Epithelial cell of esophagus (primary cell): ENCODE results near the gene PTPRE.

Experiments
- DNase-seq: peaks from one replicate; pipeline ENCODE4 v3.0.0; 2010; ENCODE audit warnings: low read depth
- H3K4me3 ChIP-seq: 2 replicates; pipeline ENCODE4 v1.5.1; 2011; ENCODE audit warnings: mild to moderate bottlenecking, low read length, control low read depth
- CTCF ChIP-seq: IDR thresholded peaks from 2 replicates; pipeline ENCODE4 v1.5.1; 2011; ENCODE audit warnings: low read depth, mild to moderate bottlenecking, low read length, control low read depth, inconsistent platforms; ENCODE audit not compliant: insufficient read depth; ENCODE audit errors: missing control alignments

PTPRE gene

GRCh38 chr10:127971963-127972615, 65.2 kb downstream of the PTPRE start:
- DNase-seq, result no peak
- no peak for TF ChIP-seq CTCF
- no peak overlapping the region for H3K4me3 ChIP-seq

- TF ChIP-seq CTCF, result no peak
- no peak overlapping the region for H3K4me3 ChIP-seq
- DNase-seq, result no peak
These were observed 66.0 kb downstream of the PTPRE start for GRCh38 chr10:127972751-127973357.

- no peak for DNase-seq
- no peak for TF ChIP-seq CTCF
- H3K4me3 ChIP-seq, result no peak overlapping the region
These were observed 66.9 kb downstream of the PTPRE start for GRCh38 chr10:127973791-127974311.

- TF ChIP-seq CTCF, result no peak
- no peak overlapping the region for H3K4me3 ChIP-seq
- no peak for DNase-seq
These were observed 68.0 kb downstream of the PTPRE start for GRCh38 chr10:127974911-127975310.

- no peak for TF ChIP-seq CTCF
- H3K4me3 ChIP-seq, result no peak overlapping the region
- no peak for DNase-seq
These were observed 69.4 kb downstream of the PTPRE start for GRCh38 chr10:127976286-127976685.

GRCh38 chr10:127976701-127977356, 69.9 kb downstream of the PTPRE start:
- peak; percentile 31 for DNase-seq
- H3K4me3 ChIP-seq, result no peak overlapping the region
- TF ChIP-seq CTCF, result no peak
